Articular chondrocyte of knee joint (primary cell): ENCODE measurements around the gene ROBO3. TPM values are rescaled to one million over a fixed set of nuclear protein-coding genes. Genes with fewer than 3 reads are reported as not detected.

Source experiments
- total RNA-seq: library from RNA; depleted of rRNA; stranded (reverse); fragments of >200 nt; gene quantifications from 2 replicates; pipeline ENCODE4 v1.2.3, GENCODE V29; 2012

ROBO3 gene
- 4.4 and 4.9 TPM in 2 replicates for total RNA-seq

GRCh38 chr11:124865181-124865901 lies at the start of gene ROBO3:
TSS of gene ROBO3 (plus strand) at chr11:124865432. CDS start at chr11:124865578, 146 bp downstream.

DNA sequence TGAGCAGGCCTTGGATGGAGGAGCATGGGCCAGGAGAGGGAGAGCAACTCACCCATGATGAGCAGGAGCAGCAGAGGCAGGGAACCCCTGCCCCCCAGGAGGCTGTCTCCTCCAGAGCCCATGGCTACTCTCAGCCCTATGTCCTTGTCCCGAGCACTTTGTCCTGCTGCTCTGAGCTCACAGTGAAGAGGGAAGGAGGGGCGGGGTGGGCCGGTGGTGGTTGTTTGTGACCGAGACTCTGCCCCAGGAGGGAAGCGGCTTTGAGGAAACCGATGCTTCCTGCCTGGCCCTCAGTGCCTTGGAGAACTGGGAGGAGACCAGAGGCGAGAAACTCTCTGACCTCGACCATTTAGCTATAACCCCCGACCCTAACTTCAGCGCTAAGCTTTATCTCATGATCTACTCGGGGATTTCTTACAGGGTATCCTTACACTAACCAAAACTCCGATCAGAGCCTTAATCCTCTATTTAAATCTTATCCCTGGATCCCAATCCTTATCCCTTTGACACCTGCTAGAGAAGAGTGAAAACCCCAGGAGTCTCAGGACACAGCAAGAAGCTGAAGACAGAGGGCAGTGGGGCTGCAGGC lies 32.5 kb downstream of the ROBO3 start, which contains the start of gene ROBO4:
TSS of gene ROBO4 (minus strand) at position 192 of the 589 bp plus-strand sequence. CDS start at position 122, 70 bp downstream.

DNA sequence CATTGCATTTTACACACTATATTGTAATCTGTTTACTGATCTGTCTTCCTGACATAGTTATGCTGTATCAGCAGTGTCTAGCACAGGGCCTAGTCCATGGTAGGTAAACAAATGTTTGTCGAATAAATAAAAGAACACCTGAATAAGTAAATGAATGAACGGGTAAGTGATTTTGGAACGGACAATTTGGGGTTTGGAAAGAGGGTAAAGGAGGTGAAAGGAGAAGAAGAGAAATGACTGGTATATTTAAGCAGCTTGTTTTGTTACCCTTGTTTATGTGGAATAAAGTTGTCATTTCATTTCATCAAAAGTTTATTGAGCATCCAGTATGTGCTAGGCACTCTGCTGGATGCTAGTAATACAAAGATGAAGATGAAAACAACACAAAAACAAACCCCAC lies 53.7 kb downstream of the ROBO3 start, which contains the start of gene HEPN1:
TSS of gene HEPN1 (plus strand) at position 301 of the 400 bp plus-strand sequence.

Other genes with a start within 250 kb of the ROBO3 start
- gene TBRG1, start 242.6 kb upstream of the ROBO3 start, total RNA-seq, result 36.2 and 36.4 TPM in 2 replicates
- 13.1 and 16.0 TPM in 2 replicates for gene SIAE, start 191.7 kb upstream of the ROBO3 start, total RNA-seq
- gene SPA17, start 191.5 kb upstream of the ROBO3 start, total RNA-seq, result 18.9 and 23.9 TPM in 2 replicates
- 0.39 and 0.65 TPM in 2 replicates for gene NRGN, start 125.5 kb upstream of the ROBO3 start, total RNA-seq
- gene VSIG2, start 113.2 kb upstream of the ROBO3 start, total RNA-seq, result not detected in 2 replicates
- gene ESAM, start 103.1 kb upstream of the ROBO3 start, total RNA-seq, result 0.13 and 0.54 TPM in 2 replicates
- gene MSANTD2, start 65.0 kb upstream of the ROBO3 start, total RNA-seq, result 10.2 and 10.8 TPM in 2 replicates
- 0.26 and 1.1 TPM in 2 replicates for gene ROBO4, start 32.4 kb downstream of the ROBO3 start, total RNA-seq
- not detected in 2 replicates for gene HEPN1, start 53.8 kb downstream of the ROBO3 start, total RNA-seq
- not detected in 2 replicates for gene HEPACAM, start 70.6 kb downstream of the ROBO3 start, total RNA-seq
- 2.2 and 3.4 TPM in 2 replicates for gene CCDC15, start 88.8 kb downstream of the ROBO3 start, total RNA-seq
- gene SLC37A2, start 197.9 kb downstream of the ROBO3 start, total RNA-seq, result 0.22 and 0.52 TPM in 2 replicates
- 19.5 and 21.3 TPM in 2 replicates for gene TMEM218, start 246.2 kb downstream of the ROBO3 start, total RNA-seq